GM12864 (cell line): ENCODE measurements around the gene COMP.
"Not testable (repeated sequence)": the region's sequence is repeated elsewhere in the genome, so short reads cannot be mapped to it uniquely, and the experiment has no call there.

Experiments
- DNase-seq: peaks from one replicate; pipeline ENCODE4 v3.0.0-alpha.2; 2011; ENCODE audit warnings: low read depth
- H3K4me3 ChIP-seq: 2 replicates; pipeline ENCODE4 v1.5.1; 2011; ENCODE audit warnings: mild to moderate bottlenecking, low read depth, low read length, control low read depth
- TF ChIP-seq, protein P1 (sequence below): IDR thresholded peaks from 2 replicates; pipeline ENCODE4 v1.5.1; 2011; ENCODE audit warnings: low read depth, mild to moderate bottlenecking, moderate library complexity, low read length, control low read depth, inconsistent platforms; ENCODE audit errors: missing control alignments

COMP gene

DNA sequence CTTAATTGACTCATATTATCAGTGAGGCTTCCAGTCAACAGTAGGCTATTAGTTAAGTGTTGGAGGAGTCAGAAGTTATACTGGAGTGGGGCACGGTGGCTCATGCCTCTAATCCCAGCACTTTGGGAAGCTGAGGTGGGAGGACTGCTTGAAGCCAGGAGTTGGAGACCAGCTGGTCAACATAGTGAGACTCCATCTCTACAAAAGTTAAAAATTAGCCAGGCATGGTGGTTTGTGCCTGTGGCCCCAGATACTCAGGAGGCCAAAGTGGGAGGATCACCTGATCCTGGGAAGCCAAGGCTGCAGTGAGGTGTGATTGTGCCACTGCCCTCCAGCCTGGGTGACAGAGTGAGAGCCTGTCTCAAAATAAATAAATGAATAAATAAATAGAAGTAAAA, 53.2 kb downstream of the COMP start:
- no peak for DNase-seq
- no peak overlapping the region for H3K4me3 ChIP-seq
- TF ChIP-seq, protein P1, sequence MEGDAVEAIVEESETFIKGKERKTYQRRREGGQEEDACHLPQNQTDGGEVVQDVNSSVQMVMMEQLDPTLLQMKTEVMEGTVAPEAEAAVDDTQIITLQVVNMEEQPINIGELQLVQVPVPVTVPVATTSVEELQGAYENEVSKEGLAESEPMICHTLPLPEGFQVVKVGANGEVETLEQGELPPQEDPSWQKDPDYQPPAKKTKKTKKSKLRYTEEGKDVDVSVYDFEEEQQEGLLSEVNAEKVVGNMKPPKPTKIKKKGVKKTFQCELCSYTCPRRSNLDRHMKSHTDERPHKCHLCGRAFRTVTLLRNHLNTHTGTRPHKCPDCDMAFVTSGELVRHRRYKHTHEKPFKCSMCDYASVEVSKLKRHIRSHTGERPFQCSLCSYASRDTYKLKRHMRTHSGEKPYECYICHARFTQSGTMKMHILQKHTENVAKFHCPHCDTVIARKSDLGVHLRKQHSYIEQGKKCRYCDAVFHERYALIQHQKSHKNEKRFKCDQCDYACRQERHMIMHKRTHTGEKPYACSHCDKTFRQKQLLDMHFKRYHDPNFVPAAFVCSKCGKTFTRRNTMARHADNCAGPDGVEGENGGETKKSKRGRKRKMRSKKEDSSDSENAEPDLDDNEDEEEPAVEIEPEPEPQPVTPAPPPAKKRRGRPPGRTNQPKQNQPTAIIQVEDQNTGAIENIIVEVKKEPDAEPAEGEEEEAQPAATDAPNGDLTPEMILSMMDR: no peak

DNA sequence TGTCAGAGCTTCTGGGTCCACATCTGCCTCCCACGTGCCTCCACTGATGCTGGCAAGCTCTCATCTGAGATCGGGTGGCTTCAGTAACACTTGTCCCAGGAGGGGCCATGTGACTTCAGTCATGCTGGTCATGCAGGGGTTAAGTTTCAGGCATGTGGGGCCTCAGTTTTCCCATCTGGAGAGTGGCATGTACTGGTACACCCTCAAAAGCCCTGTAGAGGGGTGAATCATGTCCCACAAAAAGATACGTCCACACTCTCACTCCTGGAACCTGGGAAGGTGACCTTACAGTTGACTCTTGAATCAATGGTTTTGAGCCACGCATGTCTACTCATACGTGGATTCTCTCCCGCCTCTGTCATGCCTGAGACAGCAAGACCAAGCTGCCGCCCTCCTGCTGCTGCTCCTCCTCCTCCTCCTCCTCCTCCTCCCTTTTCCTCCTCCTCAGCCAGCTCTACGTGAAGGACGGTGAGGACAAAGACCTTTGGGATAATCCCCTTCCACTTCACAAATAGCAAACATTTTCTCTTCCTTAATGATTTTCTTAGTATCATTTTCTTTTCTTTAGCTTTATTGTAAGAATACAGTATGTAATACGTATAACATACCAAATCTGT, 53.7 kb downstream of the COMP start:
- no peak overlapping the region for H3K4me3 ChIP-seq
- TF ChIP-seq, protein P1: no peak
- no peak for DNase-seq

DNA sequence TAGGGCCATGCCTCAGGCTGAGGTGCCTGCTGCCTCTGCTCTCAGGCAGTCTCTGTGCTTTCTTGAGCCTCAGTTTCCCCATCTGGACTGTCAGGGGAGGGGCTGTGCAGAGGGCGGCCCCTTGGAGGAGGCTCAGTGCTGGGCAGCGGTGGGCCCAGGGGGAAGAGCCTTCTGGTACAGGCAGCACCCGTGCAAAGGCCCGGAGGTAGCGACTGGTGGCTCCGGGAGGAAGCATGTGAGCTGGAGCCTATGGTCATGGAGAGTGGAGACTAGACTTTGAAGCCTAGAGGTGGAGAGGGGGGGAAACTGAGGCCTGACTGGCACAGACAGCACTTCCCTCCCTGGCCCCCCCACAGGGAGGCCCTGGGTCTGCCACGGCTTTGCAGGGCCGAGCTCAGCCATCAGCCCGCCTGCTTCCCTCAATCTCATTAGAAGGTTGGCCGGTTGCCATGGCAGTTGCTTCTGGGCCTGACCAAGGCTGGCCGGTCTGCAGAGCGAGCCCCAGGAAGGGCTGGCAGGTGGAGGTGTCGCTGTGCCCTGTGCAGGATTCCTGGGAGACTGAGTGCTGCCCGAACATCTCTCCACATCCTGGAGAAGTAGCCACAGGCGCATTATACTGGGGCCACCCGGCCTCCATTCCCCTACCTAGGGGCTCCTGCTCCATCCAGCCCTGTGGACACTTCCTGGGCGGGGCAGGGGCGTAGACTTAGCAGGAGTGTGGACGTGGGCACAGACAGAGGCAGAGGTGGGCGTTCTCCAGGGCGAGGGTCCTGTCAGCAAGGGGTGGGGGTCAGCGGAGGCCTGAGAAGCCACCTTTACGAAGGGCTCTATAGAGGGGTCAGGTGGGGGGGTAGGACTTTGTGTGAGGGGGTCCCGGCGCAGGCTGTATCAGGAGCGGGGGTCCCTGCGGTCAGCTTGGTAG, 54.4 kb downstream of the COMP start:
- no peak for DNase-seq
- H3K4me3 ChIP-seq: no peak overlapping the region
- TF ChIP-seq, protein P1: no peak

DNA sequence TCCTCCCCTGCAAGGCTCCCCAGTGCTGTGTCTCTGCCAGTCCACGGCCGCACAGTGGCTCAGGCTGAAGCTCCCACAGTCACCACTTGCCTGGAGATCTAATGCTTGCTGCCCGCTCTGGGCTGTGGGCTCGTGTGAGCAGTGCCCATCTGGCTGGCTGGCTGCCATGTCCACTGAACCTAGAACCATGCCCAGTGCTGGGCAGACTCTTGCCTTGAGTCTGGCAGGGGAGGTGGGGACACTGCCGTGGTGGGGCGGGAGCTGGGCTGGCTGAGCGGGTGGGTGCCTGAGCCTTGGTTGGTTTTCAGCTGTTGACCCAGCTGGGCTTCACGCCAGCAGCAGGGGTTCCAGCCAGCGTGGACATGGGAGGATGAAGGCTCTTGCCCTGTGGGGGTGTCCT, 55.4 kb downstream of the COMP start:
- DNase-seq: no peak
- TF ChIP-seq, protein P1: no peak

DNA sequence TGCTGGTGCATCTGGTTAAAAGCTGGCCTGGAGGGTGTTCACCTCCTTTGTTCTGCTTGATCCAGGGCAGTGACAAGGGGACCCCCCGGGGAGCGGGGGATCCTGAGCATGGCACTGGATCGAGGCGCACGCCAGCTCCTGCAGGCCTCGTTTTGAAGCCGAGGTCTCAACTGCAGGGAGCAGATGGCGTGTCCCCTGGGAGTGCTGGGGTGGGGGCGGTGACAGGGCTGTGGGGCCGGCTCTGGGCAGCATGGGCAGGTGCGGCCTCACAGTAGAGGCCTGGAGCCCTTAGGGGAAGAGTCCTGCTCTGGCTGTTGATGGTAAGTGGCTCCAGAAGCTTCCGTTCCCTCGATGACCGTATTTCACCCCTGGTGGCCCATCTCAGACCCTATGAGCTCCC, 55.8 kb downstream of the COMP start:
- DNase-seq: no peak
- TF ChIP-seq, protein P1: no peak
- H3K4me3 ChIP-seq: no peak overlapping the region

More for the DNA sequence above, 55.4 kb downstream of the COMP start:
- no peak overlapping the region for H3K4me3 ChIP-seq

DNA sequence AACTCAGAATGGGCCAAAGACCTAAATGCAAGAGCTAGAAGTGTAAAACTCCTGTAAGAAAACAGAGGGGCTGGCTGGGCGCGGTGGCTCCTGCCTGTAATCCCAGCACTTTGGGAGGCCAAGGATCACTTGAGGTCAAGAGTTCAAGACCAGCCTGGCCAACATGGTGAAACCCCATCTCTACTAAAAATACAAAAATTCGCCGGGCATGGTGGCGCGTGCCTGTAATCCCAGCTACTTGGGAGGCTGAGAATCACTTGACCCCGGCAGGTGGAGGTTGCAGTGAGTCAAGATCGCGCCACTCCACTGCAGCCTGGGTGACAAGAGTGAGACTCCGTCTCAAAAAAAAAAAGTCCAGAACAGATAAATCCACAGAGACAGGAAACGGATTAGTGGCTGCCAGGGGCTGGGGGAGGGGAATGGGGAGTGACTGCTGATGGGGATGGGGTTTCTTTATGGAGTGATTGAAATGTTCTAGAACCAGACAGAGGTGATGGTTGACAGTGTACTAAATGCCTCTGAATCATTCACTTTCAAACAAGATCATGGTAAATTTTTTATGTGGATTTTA, 57.3 kb downstream of the COMP start:
- H3K4me3 ChIP-seq, DNase-seq: not testable (repeated sequence)

DNA sequence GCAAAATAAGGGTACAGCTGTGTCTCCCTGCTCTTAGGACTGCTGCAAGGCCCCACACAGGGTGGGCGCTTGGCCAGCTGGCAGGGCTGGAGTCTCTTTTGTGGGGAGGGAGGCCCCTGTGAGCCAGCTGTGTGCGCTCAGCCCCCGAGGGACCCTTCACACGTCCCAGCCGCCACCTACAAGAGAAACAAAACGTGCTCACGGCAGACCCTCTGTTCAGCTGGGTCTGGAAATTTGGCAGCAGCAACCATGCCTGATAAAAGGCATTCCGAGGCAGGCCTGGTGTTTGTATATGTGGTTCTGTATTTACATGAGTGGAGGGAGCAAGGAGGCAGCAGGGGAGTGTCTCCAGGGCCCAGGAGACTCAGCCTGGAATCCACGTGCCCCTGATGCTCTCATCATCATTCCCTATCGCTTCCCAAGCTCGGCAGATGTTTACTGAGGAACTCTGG, 57.9 kb downstream of the COMP start:
- TF ChIP-seq, protein P1: no peak
- no peak for DNase-seq
- no peak overlapping the region for H3K4me3 ChIP-seq
